Suprapubic skin (tissue), 4 donors: ENCODE results near the gene ZNF836. TPM values are rescaled to one million over a fixed set of nuclear protein-coding genes. Genes with fewer than 3 reads are reported as not detected.

Experiments
- DNase-seq, 2 donors: peaks; one replicate each; pipeline ENCODE4 v3.0.0-alpha.2; 2019; ENCODE audit warnings: low spot score in 2 of 2
- H3K27ac ChIP-seq: fragments of 200-600 bp; sonication (generic); one replicate; pipeline ENCODE4 v1.5.1; 2019
- H3K27me3 ChIP-seq: fragments of 200-600 bp; sonication (generic); one replicate; pipeline ENCODE4 v1.5.1; 2019
- H3K36me3 ChIP-seq: fragments of 200-600 bp; sonication (generic); one replicate; pipeline ENCODE4 v1.5.1; 2019
- H3K4me1 ChIP-seq: fragments of 200-600 bp; sonication (generic); one replicate; pipeline ENCODE4 v1.5.1; 2019
- H3K4me3 ChIP-seq: fragments of 200-600 bp; sonication (generic); one replicate; pipeline ENCODE4 v1.5.1; 2019; ENCODE audit warnings: mild to moderate bottlenecking
- H3K9me3 ChIP-seq: fragments of 200-600 bp; sonication (generic); one replicate; pipeline ENCODE4 v1.5.1; 2019
- CTCF ChIP-seq, 2 donors: fragments of 200-600 bp in 1 of 2; fragments of 450-650 bp in 1 of 2; sonication (generic) in 1 of 2; IDR thresholded peaks; one replicate each; pipeline ENCODE4 v1.5.1; 2016 to 2019; ENCODE audit warnings: antibody characterized with exemption in 2 of 2, mild to moderate bottlenecking in 1 of 2, moderate library complexity in 1 of 2
- EP300 ChIP-seq: sonication (generic); formaldehyde crosslinking; IDR thresholded peaks from one replicate; pipeline ENCODE4 v1.6.1; 2017; ENCODE audit warnings: antibody characterized with exemption
- POLR2A ChIP-seq, 2 donors: fragments of 450-650 bp; IDR thresholded peaks; one replicate each; pipeline ENCODE4 v1.6.1; 2017; ENCODE audit warnings: antibody characterized with exemption in 2 of 2, mild to moderate bottlenecking in 2 of 2, moderate library complexity in 2 of 2
- POLR2AphosphoS5 ChIP-seq, 3 donors: sonication (generic); formaldehyde crosslinking; IDR thresholded peaks; one replicate each; pipeline ENCODE4 v1.6.1; 2017; ENCODE audit warnings: antibody characterized with exemption in 3 of 3
- WGBS: methylation state at CpG from one replicate; pipeline ENCODE4 v1.1.5; 2018; 5-methylcytosine and 5-hydroxymethylcytosine counted together
- total RNA-seq, 4 donors: library from RNA; depleted of rRNA; stranded (reverse); fragments of >200 nt; gene quantifications; one replicate each; pipeline ENCODE4 v1.1.0, GENCODE V29; 2016

Gene ZNF836
- total RNA-seq, 4 donors from 2014 or later: 7.3 to 25.7 (median 15.9) TPM

- no peak for DNase-seq
- H3K27ac ChIP-seq: peak overlapping the region; percentile 99
- WGBS: 44% methylated on average over 5 of the region's 5 CpGs
- H3K4me3 ChIP-seq: peak overlapping the region; percentile 91
- TF ChIP-seq POLR2A (IDR thresholded peaks at IDR 0.05) (no peak), POLR2AphosphoS5 (IDR thresholded peaks at IDR 0.05) (no peak), CTCF (IDR thresholded peaks at IDR 0.05) (no peak), EP300 (no peak)
- H3K27me3 ChIP-seq: no peaks in the 10 kb centered on the region
- no peaks in the 10 kb centered on the region for H3K9me3 ChIP-seq
- H3K4me1 ChIP-seq: peaks cover 59% of the 10 kb centered on the region
- H3K36me3 ChIP-seq: peaks cover 16% of the 10 kb centered on the region
Measured at GRCh38 chr19:52191389-52191788, 20.0 kb upstream of the ZNF836 start.

GRCh38 chr19:52190487-52191293 is 19.3 kb upstream of the ZNF836 start:
- H3K36me3 ChIP-seq: peaks cover 11% of the 10 kb centered on the region
- 4% methylated on average over 40 of the region's 40 CpGs for WGBS
- no peaks in the 10 kb centered on the region for H3K9me3 ChIP-seq
- no peak for TF ChIP-seq POLR2A (IDR thresholded peaks at IDR 0.05)
- TF ChIP-seq CTCF (IDR thresholded peaks at IDR 0.05): no peak
- TF ChIP-seq EP300: no peak
- no peak for TF ChIP-seq POLR2AphosphoS5 (IDR thresholded peaks at IDR 0.05)
- H3K27me3 ChIP-seq: no peaks in the 10 kb centered on the region
- peak in 1 of 2 donors; percentile 68 for DNase-seq
- H3K27ac ChIP-seq: peak overlapping the region; percentile 99
- peak overlapping the region; percentile 91 for H3K4me3 ChIP-seq
- peaks cover 58% of the 10 kb centered on the region for H3K4me1 ChIP-seq

- peaks cover 3% of the 10 kb centered on the region for H3K36me3 ChIP-seq
- 0% methylated on average over 2 of the region's 70 CpGs for WGBS
- TF ChIP-seq EP300 (no peak), POLR2A (IDR thresholded peaks at IDR 0.05) (peak; percentile 84 to 86), CTCF (IDR thresholded peaks at IDR 0.05) (no peak), POLR2AphosphoS5 (IDR thresholded peaks at IDR 0.05) (peak in 2 of 3 donors; percentile 84 to 94)
- no peaks in the 10 kb centered on the region for H3K9me3 ChIP-seq
- H3K4me1 ChIP-seq: peaks cover 51% of the 10 kb centered on the region
- H3K4me3 ChIP-seq: peak within 1 kb of the TSS; percentile 91
- H3K27ac ChIP-seq: peak within 1 kb of the TSS; percentile 99
- peak; percentile 100 for DNase-seq
- H3K27me3 ChIP-seq: no peaks in the 10 kb centered on the region
Measured at GRCh38 chr19:52189735-52190486, 18.5 kb upstream of the ZNF836 start, which contains the start of gene PPP2R1A. Gene PPP2R1A (plus strand): TSS chr19:52190052. CDS start chr19:52190097, 45 bp downstream.

GRCh38 chr19:52188822-52189734 is 17.7 kb upstream of the ZNF836 start:
- peak in 1 of 2 donors; percentile 56 for TF ChIP-seq POLR2A (IDR thresholded peaks at IDR 0.05)
- TF ChIP-seq EP300: no peak
- no peak for TF ChIP-seq CTCF (IDR thresholded peaks at IDR 0.05)
- peak in 1 of 3 donors; percentile 27 for TF ChIP-seq POLR2AphosphoS5 (IDR thresholded peaks at IDR 0.05)
- H3K9me3 ChIP-seq: no peaks in the 10 kb centered on the region
- H3K27me3 ChIP-seq: no peaks in the 10 kb centered on the region
- H3K36me3 ChIP-seq: peaks cover 2% of the 10 kb centered on the region
- 1% methylated on average over 30 of the region's 32 CpGs for WGBS
- H3K4me3 ChIP-seq: peak overlapping the region; percentile 91
- H3K27ac ChIP-seq: peak overlapping the region; percentile 99
- H3K4me1 ChIP-seq: peaks cover 44% of the 10 kb centered on the region
- DNase-seq: peak; percentile 87 to 90
